NB4 (cell line): ENCODE results near the gene SLC9A1.

Experiments
- CTCF ChIP-seq: IDR thresholded peaks from one replicate; pipeline ENCODE4 v1.5.1; 2012; ENCODE audit warnings: low read depth, low read length
- POLR2A ChIP-seq: IDR thresholded peaks from 2 replicates; pipeline ENCODE4 v1.6.1; 2011; ENCODE audit warnings: mild to moderate bottlenecking; ENCODE audit not compliant: insufficient read length; ENCODE audit errors: extremely low read depth

DNA sequence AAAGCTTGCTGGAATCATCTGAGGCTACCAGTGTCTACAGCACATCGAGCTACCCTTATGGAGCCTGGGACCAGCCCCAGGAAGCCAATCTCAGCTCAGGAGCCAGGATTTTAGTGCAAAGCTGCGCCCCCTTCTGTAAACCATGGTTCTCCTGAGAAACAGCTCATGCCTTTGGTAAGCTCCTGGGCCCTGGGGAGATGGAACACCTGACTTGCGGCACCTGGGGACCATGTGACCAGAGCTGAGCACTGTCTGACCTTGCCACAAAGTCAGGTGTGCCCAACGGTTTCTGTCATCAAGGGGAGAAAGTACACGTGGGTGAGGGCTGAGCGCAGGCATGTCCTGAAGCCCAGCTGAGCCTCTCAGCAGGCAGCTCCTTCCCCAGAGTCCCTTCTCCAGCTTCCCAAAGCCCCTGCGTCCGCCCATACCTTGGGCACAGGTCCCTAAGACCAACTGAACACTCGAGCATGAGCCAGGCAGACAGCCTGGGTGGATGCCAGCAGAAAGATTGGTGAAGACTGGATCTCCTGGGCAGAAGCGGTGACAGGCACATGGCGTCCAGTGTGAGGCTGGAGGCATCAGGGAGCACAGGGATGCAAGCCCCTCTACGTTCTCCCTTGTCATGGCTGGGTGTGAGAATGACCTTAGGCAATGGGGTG, 84.4 kb downstream of the SLC9A1 start:
- TF ChIP-seq CTCF: no peak
- no peak for TF ChIP-seq POLR2A
